ENCODE data around the gene TMEM154. TPM values are rescaled to one million over a fixed set of nuclear protein-coding genes. Genes with fewer than 3 reads are reported as not detected.
"Not testable (repeated sequence)": the region's sequence is repeated elsewhere in the genome, so short reads cannot be mapped to it uniquely, and the experiment has no call there.

Gene TMEM154
- total RNA-seq, 1 donor from 2014 or later: 1.0 TPM

GRCh38 chr4:152672206-152673092, 7.3 kb downstream of the TMEM154 start:
- H3K9ac ChIP-seq (ENCODE audit: low read depth in 1 of 3, low read length in 3 of 3): no peak overlapping the region
- H3K4me1 ChIP-seq (ENCODE audit: control insufficient read depth in 3 of 3, insufficient read depth in 3 of 3, low read length in 3 of 3): no peaks in the 10 kb centered on the region
- no peak overlapping the region for H3K4me3 ChIP-seq (ENCODE audit: low read length in 3 of 3)
- no peaks in the 10 kb centered on the region for H3K36me3 ChIP-seq (ENCODE audit: control insufficient read depth in 3 of 3, insufficient read depth in 3 of 3, low read length in 3 of 3)
- H3K27ac ChIP-seq (ENCODE audit: low read depth, low read length): no peak overlapping the region
- H3K27me3 ChIP-seq (ENCODE audit: control insufficient read depth in 3 of 3, insufficient read depth in 3 of 3, low read length in 3 of 3): no peaks in the 10 kb centered on the region
- no peaks in the 10 kb centered on the region for H3K9me3 ChIP-seq (ENCODE audit: control insufficient read depth in 3 of 3, low read length in 3 of 3)

GRCh38 chr4:152668338-152668964, 11.3 kb downstream of the TMEM154 start:
- H3K9me3 ChIP-seq (ENCODE audit: control insufficient read depth in 3 of 3, low read length in 3 of 3): no peaks in the 10 kb centered on the region
- no peaks in the 10 kb centered on the region for H3K27me3 ChIP-seq (ENCODE audit: control insufficient read depth in 3 of 3, insufficient read depth in 3 of 3, low read length in 3 of 3)
- no peak overlapping the region for H3K4me3 ChIP-seq (ENCODE audit: low read length in 3 of 3)
- H3K4me1 ChIP-seq (ENCODE audit: control insufficient read depth in 3 of 3, insufficient read depth in 3 of 3, low read length in 3 of 3): no peaks in the 10 kb centered on the region
- H3K9ac ChIP-seq (ENCODE audit: low read depth in 1 of 3, low read length in 3 of 3): no peak overlapping the region
- no peaks in the 10 kb centered on the region for H3K36me3 ChIP-seq (ENCODE audit: control insufficient read depth in 3 of 3, insufficient read depth in 3 of 3, low read length in 3 of 3)
- H3K27ac ChIP-seq (ENCODE audit: low read depth, low read length): no peak overlapping the region

GRCh38 chr4:152667781-152668180, 12.0 kb downstream of the TMEM154 start:
- H3K9me3 ChIP-seq (ENCODE audit: control insufficient read depth in 3 of 3, low read length in 3 of 3): no peaks in the 10 kb centered on the region
- no peaks in the 10 kb centered on the region for H3K4me1 ChIP-seq (ENCODE audit: control insufficient read depth in 3 of 3, insufficient read depth in 3 of 3, low read length in 3 of 3)
- H3K9ac ChIP-seq (ENCODE audit: low read depth in 1 of 3, low read length in 3 of 3): no peak overlapping the region
- no peaks in the 10 kb centered on the region for H3K27me3 ChIP-seq (ENCODE audit: control insufficient read depth in 3 of 3, insufficient read depth in 3 of 3, low read length in 3 of 3)
- no peak overlapping the region for H3K4me3 ChIP-seq (ENCODE audit: low read length in 3 of 3)
- no peak overlapping the region for H3K27ac ChIP-seq (ENCODE audit: low read depth, low read length)
- H3K36me3 ChIP-seq (ENCODE audit: control insufficient read depth in 3 of 3, insufficient read depth in 3 of 3, low read length in 3 of 3): no peaks in the 10 kb centered on the region

GRCh38 chr4:152666946-152667345, 12.9 kb downstream of the TMEM154 start:
- Histone ChIP-seq H3K27ac (ENCODE audit: low read depth, low read length) (no peak overlapping the region), H3K4me3 (ENCODE audit: low read length in 3 of 3) (no peak overlapping the region), H3K36me3 (ENCODE audit: control insufficient read depth in 3 of 3, insufficient read depth in 3 of 3, low read length in 3 of 3) (no peaks in the 10 kb centered on the region), H3K4me1 (ENCODE audit: control insufficient read depth in 3 of 3, insufficient read depth in 3 of 3, low read length in 3 of 3) (no peaks in the 10 kb centered on the region), H3K9me3 (ENCODE audit: control insufficient read depth in 3 of 3, low read length in 3 of 3) (no peaks in the 10 kb centered on the region), H3K9ac (ENCODE audit: low read depth in 1 of 3, low read length in 3 of 3) (no peak overlapping the region), H3K27me3 (ENCODE audit: control insufficient read depth in 3 of 3, insufficient read depth in 3 of 3, low read length in 3 of 3) (no peaks in the 10 kb centered on the region)

- H3K36me3 ChIP-seq (ENCODE audit: control insufficient read depth in 3 of 3, insufficient read depth in 3 of 3, low read length in 3 of 3): no peaks in the 10 kb centered on the region
- no peaks in the 10 kb centered on the region for H3K9me3 ChIP-seq (ENCODE audit: control insufficient read depth in 3 of 3, low read length in 3 of 3)
- H3K4me1 ChIP-seq (ENCODE audit: control insufficient read depth in 3 of 3, insufficient read depth in 3 of 3, low read length in 3 of 3): no peaks in the 10 kb centered on the region
- no peaks in the 10 kb centered on the region for H3K27me3 ChIP-seq (ENCODE audit: control insufficient read depth in 3 of 3, insufficient read depth in 3 of 3, low read length in 3 of 3)
- H3K4me3 ChIP-seq (ENCODE audit: low read length in 3 of 3): no peak overlapping the region
- H3K27ac ChIP-seq (ENCODE audit: low read depth, low read length): no peak overlapping the region
- H3K9ac ChIP-seq (ENCODE audit: low read depth in 1 of 3, low read length in 3 of 3): no peak overlapping the region
These were observed 14.0 kb downstream of the TMEM154 start for GRCh38 chr4:152665691-152666395.

GRCh38 chr4:152664067-152664378, 15.8 kb downstream of the TMEM154 start:
- not testable (repeated sequence) for H3K9ac ChIP-seq (ENCODE audit: low read depth in 1 of 3, low read length in 3 of 3); H3K27me3 ChIP-seq (ENCODE audit: control insufficient read depth in 3 of 3, insufficient read depth in 3 of 3, low read length in 3 of 3); H3K4me3 ChIP-seq (ENCODE audit: low read length in 3 of 3); H3K36me3 ChIP-seq (ENCODE audit: control insufficient read depth in 3 of 3, insufficient read depth in 3 of 3, low read length in 3 of 3); H3K27ac ChIP-seq (ENCODE audit: low read depth, low read length); H3K4me1 ChIP-seq (ENCODE audit: control insufficient read depth in 3 of 3, insufficient read depth in 3 of 3, low read length in 3 of 3); H3K9me3 ChIP-seq (ENCODE audit: control insufficient read depth in 3 of 3, low read length in 3 of 3)

- Histone ChIP-seq H3K36me3 (ENCODE audit: control insufficient read depth in 3 of 3, insufficient read depth in 3 of 3, low read length in 3 of 3) (no peaks in the 10 kb centered on the region), H3K4me1 (ENCODE audit: control insufficient read depth in 3 of 3, insufficient read depth in 3 of 3, low read length in 3 of 3) (no peaks in the 10 kb centered on the region), H3K9me3 (ENCODE audit: control insufficient read depth in 3 of 3, low read length in 3 of 3) (no peaks in the 10 kb centered on the region), H3K9ac (ENCODE audit: low read depth in 1 of 3, low read length in 3 of 3) (no peak overlapping the region), H3K27me3 (ENCODE audit: control insufficient read depth in 3 of 3, insufficient read depth in 3 of 3, low read length in 3 of 3) (no peaks in the 10 kb centered on the region), H3K27ac (ENCODE audit: low read depth, low read length) (no peak overlapping the region), H3K4me3 (ENCODE audit: low read length in 3 of 3) (no peak overlapping the region)
These were observed 16.4 kb downstream of the TMEM154 start for GRCh38 chr4:152663203-152664066.

- H3K9me3 ChIP-seq (ENCODE audit: control insufficient read depth in 3 of 3, low read length in 3 of 3): peaks cover 0 to 3% (median 0%) of the 10 kb centered on the region in 3 donors
- H3K27ac ChIP-seq (ENCODE audit: low read depth, low read length): no peak overlapping the region
- no peak overlapping the region for H3K9ac ChIP-seq (ENCODE audit: low read depth in 1 of 3, low read length in 3 of 3)
These were observed 18.1 kb downstream of the TMEM154 start for GRCh38 chr4:152661649-152662048.

GRCh38 chr4:152660526-152660925, 19.3 kb downstream of the TMEM154 start:
- Histone ChIP-seq H3K4me3 (ENCODE audit: low read length in 3 of 3) (no peak overlapping the region), H3K9me3 (ENCODE audit: control insufficient read depth in 3 of 3, low read length in 3 of 3) (peaks cover 0 to 3% (median 0%) of the 10 kb centered on the region in 3 donors), H3K36me3 (ENCODE audit: control insufficient read depth in 3 of 3, insufficient read depth in 3 of 3, low read length in 3 of 3) (no peaks in the 10 kb centered on the region), H3K4me1 (ENCODE audit: control insufficient read depth in 3 of 3, insufficient read depth in 3 of 3, low read length in 3 of 3) (peaks cover 0 to 2% (median 0%) of the 10 kb centered on the region in 3 donors), H3K27me3 (ENCODE audit: control insufficient read depth in 3 of 3, insufficient read depth in 3 of 3, low read length in 3 of 3) (no peaks in the 10 kb centered on the region), H3K27ac (ENCODE audit: low read depth, low read length) (no peak overlapping the region), H3K9ac (ENCODE audit: low read depth in 1 of 3, low read length in 3 of 3) (no peak overlapping the region)

More at GRCh38 chr4:152661649-152662048, 18.1 kb downstream of the TMEM154 start:
- H3K36me3 ChIP-seq (ENCODE audit: control insufficient read depth in 3 of 3, insufficient read depth in 3 of 3, low read length in 3 of 3): no peaks in the 10 kb centered on the region
- H3K4me3 ChIP-seq (ENCODE audit: low read length in 3 of 3): no peak overlapping the region
- no peaks in the 10 kb centered on the region for H3K27me3 ChIP-seq (ENCODE audit: control insufficient read depth in 3 of 3, insufficient read depth in 3 of 3, low read length in 3 of 3)
- H3K4me1 ChIP-seq (ENCODE audit: control insufficient read depth in 3 of 3, insufficient read depth in 3 of 3, low read length in 3 of 3): no peaks in the 10 kb centered on the region
